Neural cell (in vitro differentiated cells): ENCODE results near the gene EVA1B.

Experiments used
- CTCF ChIP-seq: fragments of 450-650 bp; IDR thresholded peaks from 2 replicates; pipeline ENCODE4 v1.5.1; 2014; ENCODE audit warnings: antibody characterized with exemption, mild to moderate bottlenecking, moderate library complexity; ENCODE audit not compliant: poor library complexity, severe bottlenecking
- EP300 ChIP-seq: fragments of 450-650 bp; conservative IDR thresholded peaks from 2 replicates; pipeline ENCODE4 v1.6.1; 2014; ENCODE audit warnings: antibody characterized with exemption, mild to moderate bottlenecking, moderate library complexity; ENCODE audit not compliant: poor library complexity, severe bottlenecking
- EZH2 ChIP-seq: fragments of 200-600, 300-800 bp; shearing (Covaris generic), sonication (generic); IDR thresholded peaks from 2 replicates; pipeline ENCODE4 v1.6.1; 2014; ENCODE audit warnings: antibody characterized with exemption, low read length, borderline replicate concordance, mild to moderate bottlenecking; ENCODE audit not compliant: insufficient read depth, poor library complexity, severe bottlenecking
- MXI1 ChIP-seq: fragments of 450-650 bp; conservative IDR thresholded peaks from 2 replicates; pipeline ENCODE4 v1.6.1; 2014; ENCODE audit warnings: antibody characterized with exemption, mild to moderate bottlenecking; ENCODE audit not compliant: poor library complexity, severe bottlenecking
- POLR2AphosphoS5 ChIP-seq: IDR thresholded peaks from 2 replicates; pipeline ENCODE4 v1.6.1; 2012
- SMC3 ChIP-seq: fragments of 450-650 bp; conservative IDR thresholded peaks from 2 replicates; pipeline ENCODE4 v1.6.1; 2014; ENCODE audit warnings: antibody characterized with exemption, mild to moderate bottlenecking, moderate library complexity; ENCODE audit not compliant: poor library complexity
- TAF1 ChIP-seq: IDR thresholded peaks from 2 replicates; pipeline ENCODE4 v1.6.1; 2012; ENCODE audit warnings: low read depth

DNA sequence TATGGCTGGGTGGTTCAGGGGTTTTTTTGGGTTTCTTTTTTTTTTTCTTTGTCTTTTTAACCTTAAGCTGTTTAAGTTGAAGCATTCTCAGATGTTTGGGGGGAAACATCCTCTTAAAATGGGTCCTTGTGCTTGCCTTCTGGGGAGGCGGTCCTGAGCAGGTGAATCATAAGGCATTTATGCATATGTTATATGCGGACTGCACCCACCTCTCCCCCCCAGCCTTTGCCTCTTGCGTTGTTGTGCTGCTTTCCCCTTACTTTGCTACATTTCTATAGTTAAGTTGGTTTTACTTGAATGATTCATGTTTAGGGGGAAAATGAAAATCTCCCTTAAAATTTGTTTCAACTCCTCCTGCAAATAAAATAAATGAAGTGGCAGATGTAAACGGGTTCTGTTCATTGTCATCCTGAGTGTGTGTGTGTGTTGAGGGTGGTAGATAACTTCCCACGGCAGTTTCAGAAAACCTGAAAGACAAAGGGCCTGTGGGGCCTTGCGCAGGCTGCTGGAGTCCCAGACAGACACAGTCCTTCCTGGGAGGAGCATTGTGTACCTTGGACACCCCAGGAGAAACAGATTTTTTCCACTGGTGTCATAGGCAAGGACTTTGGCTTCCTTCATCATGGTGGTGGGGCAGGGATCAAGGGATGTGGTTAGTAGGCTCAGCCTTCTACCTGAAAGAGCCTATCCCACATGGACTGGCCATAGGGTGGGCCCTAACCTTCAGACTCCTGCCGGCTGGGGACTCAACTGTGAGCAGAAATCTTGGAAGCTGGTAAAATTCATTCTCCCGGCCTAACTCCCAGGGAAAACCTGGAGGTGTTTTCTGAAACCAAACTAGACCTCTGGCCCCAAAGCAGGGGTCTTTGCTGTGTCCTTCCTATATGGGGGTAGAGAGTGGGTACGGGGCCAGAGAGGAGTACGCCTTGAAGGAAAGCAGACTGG, 18.2 kb downstream of the EVA1B start:
- TF ChIP-seq POLR2AphosphoS5 (no peak), CTCF (no peak), MXI1 (no peak), EP300 (no peak), TAF1 (no peak), SMC3 (no peak), EZH2 (no peak)
